Cardiac fibroblast (primary cell): ENCODE data around the gene NPHS1.
"Not testable (repeated sequence)": the region's sequence is repeated elsewhere in the genome, so short reads cannot be mapped to it uniquely, and the experiment has no call there.

ENCODE experiments used
- DNase-seq, 2 donors: peaks; one replicate each; pipeline versions ENCODE4 v3.0.0 to v3.0.0-alpha.2; 2010; ENCODE audit warnings: low read depth in 2 of 2
- H3K4me3 ChIP-seq, 2 donors: replicated peaks in 1 of 2; 1 replicate in 1 of 2; 2 replicates in 1 of 2; pipeline ENCODE4 v1.5.1; 2011; ENCODE audit warnings: low read depth in 2 of 2, low read length in 2 of 2, mild to moderate bottlenecking in 2 of 2, moderate library complexity in 1 of 2
- TF ChIP-seq, protein P1 (sequence below): IDR thresholded peaks from one replicate; pipeline ENCODE4 v1.5.1; 2011; ENCODE audit warnings: low read depth, mild to moderate bottlenecking, low read length, inconsistent platforms

Gene NPHS1

DNA sequence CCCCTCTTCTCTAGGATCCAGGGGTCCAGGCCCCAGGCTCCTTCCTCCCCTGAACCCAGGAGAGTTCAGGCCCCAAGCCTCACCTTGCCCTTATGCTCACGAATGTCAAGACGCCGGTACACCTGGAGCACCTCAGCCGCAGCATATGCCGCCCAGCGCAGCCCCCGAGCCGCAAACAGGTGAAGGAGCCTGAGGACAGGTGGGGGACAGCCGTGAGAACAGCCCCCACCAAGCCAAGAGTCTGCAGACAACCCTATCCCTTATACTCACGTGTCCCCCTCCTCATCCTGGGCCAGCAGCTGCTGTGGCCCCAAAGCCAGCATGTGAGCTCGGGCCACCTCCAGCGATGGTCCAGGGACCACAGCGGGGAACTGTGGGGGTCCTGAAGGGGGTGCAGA lies 44.3 kb upstream of the NPHS1 start:
- no peak for DNase-seq
- TF ChIP-seq, protein P1, sequence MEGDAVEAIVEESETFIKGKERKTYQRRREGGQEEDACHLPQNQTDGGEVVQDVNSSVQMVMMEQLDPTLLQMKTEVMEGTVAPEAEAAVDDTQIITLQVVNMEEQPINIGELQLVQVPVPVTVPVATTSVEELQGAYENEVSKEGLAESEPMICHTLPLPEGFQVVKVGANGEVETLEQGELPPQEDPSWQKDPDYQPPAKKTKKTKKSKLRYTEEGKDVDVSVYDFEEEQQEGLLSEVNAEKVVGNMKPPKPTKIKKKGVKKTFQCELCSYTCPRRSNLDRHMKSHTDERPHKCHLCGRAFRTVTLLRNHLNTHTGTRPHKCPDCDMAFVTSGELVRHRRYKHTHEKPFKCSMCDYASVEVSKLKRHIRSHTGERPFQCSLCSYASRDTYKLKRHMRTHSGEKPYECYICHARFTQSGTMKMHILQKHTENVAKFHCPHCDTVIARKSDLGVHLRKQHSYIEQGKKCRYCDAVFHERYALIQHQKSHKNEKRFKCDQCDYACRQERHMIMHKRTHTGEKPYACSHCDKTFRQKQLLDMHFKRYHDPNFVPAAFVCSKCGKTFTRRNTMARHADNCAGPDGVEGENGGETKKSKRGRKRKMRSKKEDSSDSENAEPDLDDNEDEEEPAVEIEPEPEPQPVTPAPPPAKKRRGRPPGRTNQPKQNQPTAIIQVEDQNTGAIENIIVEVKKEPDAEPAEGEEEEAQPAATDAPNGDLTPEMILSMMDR: no peak
- no peak overlapping the region for H3K4me3 ChIP-seq

GRCh38 chr19:35895911-35896642 lies 43.8 kb upstream of the NPHS1 start:
- H3K4me3 ChIP-seq: no peak overlapping the region
- TF ChIP-seq, protein P1: no peak
- no peak for DNase-seq

GRCh38 chr19:35894342-35894741 lies 42.0 kb upstream of the NPHS1 start:
- TF ChIP-seq, protein P1: no peak
- no peak for DNase-seq
- H3K4me3 ChIP-seq: no peak overlapping the region

DNA sequence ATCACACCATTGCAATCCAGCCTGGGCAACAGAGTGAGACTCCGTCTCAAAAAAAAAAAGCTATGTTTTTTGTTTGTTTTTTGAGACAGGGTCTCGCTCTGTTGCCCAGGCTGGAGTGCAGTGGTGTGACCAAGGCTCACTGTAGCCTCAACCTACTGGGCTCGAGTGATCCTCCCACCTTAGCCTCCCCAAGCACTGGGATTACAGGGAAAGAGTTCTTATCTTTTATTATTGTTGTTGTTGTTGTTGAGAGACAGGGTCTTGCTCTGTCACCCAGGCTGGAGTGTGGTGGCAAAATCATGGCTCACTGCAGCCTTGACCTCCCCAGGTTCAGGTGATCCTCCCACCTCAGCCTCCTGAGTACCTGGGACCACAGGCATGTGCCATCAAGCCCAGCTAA lies 39.5 kb upstream of the NPHS1 start:
- not testable (repeated sequence) for DNase-seq

GRCh38 chr19:35890113-35890650 lies 37.9 kb upstream of the NPHS1 start:
- DNase-seq: no peak
- H3K4me3 ChIP-seq: no peak overlapping the region
- TF ChIP-seq, protein P1: no peak

More for the DNA sequence above, 39.5 kb upstream of the NPHS1 start:
- not testable (repeated sequence) for H3K4me3 ChIP-seq

- no peak for DNase-seq
These were observed 37.2 kb upstream of the NPHS1 start for GRCh38 chr19:35889370-35890112.

DNA sequence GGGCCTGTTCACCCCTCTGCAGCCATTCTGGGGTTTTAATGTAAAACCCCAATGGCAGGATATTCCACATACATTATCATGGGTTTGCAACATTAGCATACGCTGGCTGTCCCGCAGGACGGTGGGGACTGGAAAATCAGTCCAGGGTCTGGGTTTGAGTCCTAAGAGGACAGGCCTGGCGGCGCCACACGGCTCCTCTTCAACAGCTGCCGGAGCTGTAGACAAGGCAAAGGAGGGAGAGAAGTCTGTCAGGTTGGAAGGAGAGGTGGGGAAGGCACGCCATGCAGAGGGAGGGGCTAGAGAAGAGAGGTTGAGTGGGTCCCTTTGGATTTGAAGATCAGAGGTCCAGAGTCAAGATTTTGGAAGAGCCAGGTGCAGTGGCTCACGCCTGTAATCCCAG lies 36.1 kb upstream of the NPHS1 start:
- no peak overlapping the region for H3K4me3 ChIP-seq
- DNase-seq: no peak
- TF ChIP-seq, protein P1: no peak

More at GRCh38 chr19:35889370-35890112, 37.2 kb upstream of the NPHS1 start:
- no peak overlapping the region for H3K4me3 ChIP-seq
- TF ChIP-seq, protein P1: no peak
